Lower leg skin (tissue), 3 donors: ENCODE measurements around the gene TMEM220.

Experiments
- POLR2A ChIP-seq, 2 donors: fragments of 450-650 bp; IDR thresholded peaks; one replicate each; pipeline ENCODE4 v1.6.1; 2016 to 2017; ENCODE audit warnings: antibody characterized with exemption in 2 of 2, mild to moderate bottlenecking in 1 of 2, moderate library complexity in 1 of 2
- TF ChIP-seq, protein P1 (sequence below), 3 donors: fragments of 450-650 bp; IDR thresholded peaks; one replicate each; pipeline ENCODE4 v1.5.1; 2016; ENCODE audit warnings: antibody characterized with exemption in 3 of 3, mild to moderate bottlenecking in 3 of 3, moderate library complexity in 2 of 3

DNA sequence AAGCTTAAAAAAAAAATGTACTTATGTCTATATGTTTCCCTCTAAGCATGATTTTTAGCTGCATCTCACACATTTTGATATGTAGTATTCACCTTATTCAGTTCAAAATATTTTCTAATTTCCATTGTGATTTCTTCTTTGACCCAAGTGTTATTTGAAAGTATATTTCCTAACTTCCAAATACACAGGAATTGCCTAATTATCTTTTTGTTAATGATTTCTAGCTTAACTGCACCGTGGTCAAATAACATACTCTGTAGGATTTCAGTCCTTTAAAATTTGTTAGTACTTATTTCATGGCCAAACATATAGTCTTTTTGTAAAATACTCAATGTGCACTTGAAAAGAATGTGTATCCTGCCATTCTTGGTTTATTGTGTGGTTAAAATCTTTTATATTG is 11.3 kb downstream of the TMEM220 start:
- TF ChIP-seq, protein P1, sequence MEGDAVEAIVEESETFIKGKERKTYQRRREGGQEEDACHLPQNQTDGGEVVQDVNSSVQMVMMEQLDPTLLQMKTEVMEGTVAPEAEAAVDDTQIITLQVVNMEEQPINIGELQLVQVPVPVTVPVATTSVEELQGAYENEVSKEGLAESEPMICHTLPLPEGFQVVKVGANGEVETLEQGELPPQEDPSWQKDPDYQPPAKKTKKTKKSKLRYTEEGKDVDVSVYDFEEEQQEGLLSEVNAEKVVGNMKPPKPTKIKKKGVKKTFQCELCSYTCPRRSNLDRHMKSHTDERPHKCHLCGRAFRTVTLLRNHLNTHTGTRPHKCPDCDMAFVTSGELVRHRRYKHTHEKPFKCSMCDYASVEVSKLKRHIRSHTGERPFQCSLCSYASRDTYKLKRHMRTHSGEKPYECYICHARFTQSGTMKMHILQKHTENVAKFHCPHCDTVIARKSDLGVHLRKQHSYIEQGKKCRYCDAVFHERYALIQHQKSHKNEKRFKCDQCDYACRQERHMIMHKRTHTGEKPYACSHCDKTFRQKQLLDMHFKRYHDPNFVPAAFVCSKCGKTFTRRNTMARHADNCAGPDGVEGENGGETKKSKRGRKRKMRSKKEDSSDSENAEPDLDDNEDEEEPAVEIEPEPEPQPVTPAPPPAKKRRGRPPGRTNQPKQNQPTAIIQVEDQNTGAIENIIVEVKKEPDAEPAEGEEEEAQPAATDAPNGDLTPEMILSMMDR (IDR thresholded peaks at IDR 0.05) = no peak
- TF ChIP-seq POLR2A (IDR thresholded peaks at IDR 0.05) = no peak
